GM23338 (cell line): ENCODE data around the gene MDM2. TPM values are rescaled to one million over a fixed set of nuclear protein-coding genes. Genes with fewer than 3 reads are reported as not detected.

Source experiments
- ATAC-seq: fragments of 200-7000 bp; cut with Tn5 transposase; 3 replicates; pipeline ENCODE4 v1.9.1; 2020
- DNase-seq: peaks from one replicate; pipeline ENCODE4 v3.0.0-alpha.2; 2015; ENCODE audit warnings: low spot score
- H2AFZ ChIP-seq: fragments of 200-600 bp; sonication (generic); 2 replicates; pipeline ENCODE4 v1.8.0; 2016; ENCODE audit warnings: antibody characterized with exemption, mild to moderate bottlenecking, moderate library complexity
- H3F3A ChIP-seq: fragments of 200-600 bp; sonication (generic); replicated peaks from 2 replicates; pipeline ENCODE4 v1.8.0; 2017; ENCODE audit warnings: antibody characterized with exemption, mixed run types, low read depth
- H3K27ac ChIP-seq: fragments of 200-600 bp; sonication (generic); 2 replicates; pipeline ENCODE4 v1.6.1; 2016; ENCODE audit warnings: low read depth
- H3K27me3 ChIP-seq: fragments of 200-600 bp; sonication (generic); 2 replicates; pipeline ENCODE4 v1.8.0; 2016; ENCODE audit warnings: mild to moderate bottlenecking, mixed run types, moderate library complexity; ENCODE audit not compliant: insufficient read depth
- H3K36me3 ChIP-seq: fragments of 200-600 bp; sonication (generic); 2 replicates; pipeline ENCODE4 v1.8.0; 2016; ENCODE audit warnings: mild to moderate bottlenecking; ENCODE audit not compliant: insufficient read depth
- H3K4me1 ChIP-seq: fragments of 200-600 bp; sonication (generic); 2 replicates; pipeline ENCODE4 v1.8.0; 2016; ENCODE audit warnings: mild to moderate bottlenecking, moderate library complexity; ENCODE audit not compliant: insufficient read depth
- H3K4me2 ChIP-seq: fragments of 200-600 bp; sonication (generic); 2 replicates; pipeline ENCODE4 v1.7.1; 2017; ENCODE audit warnings: mixed run types
- H3K4me3 ChIP-seq: fragments of 200-600 bp; sonication (generic); 2 replicates; pipeline ENCODE4 v1.6.1; 2016; ENCODE audit warnings: mixed run types
- H3K79me2 ChIP-seq: fragments of 200-600 bp; sonication (generic); replicated peaks from 2 replicates; pipeline ENCODE4 v1.8.0; 2017; ENCODE audit warnings: mild to moderate bottlenecking; ENCODE audit not compliant: insufficient read depth
- H3K9me2 ChIP-seq: fragments of 200-600 bp; sonication (generic); 2 replicates; pipeline ENCODE4 v1.8.0; 2017; ENCODE audit not compliant: insufficient read depth
- H4K20me1 ChIP-seq: fragments of 200-600 bp; sonication (generic); replicated peaks from 2 replicates; pipeline ENCODE4 v1.8.0; 2017; ENCODE audit warnings: mild to moderate bottlenecking; ENCODE audit not compliant: insufficient read depth
- H3K27ac Mint-ChIP-seq: 2 replicates; pipeline ENCODE4 v1.8.0; 2020; ENCODE audit warnings: inconsistent platforms, mild to moderate bottlenecking, moderate library complexity, mixed read lengths
- H3K27me3 Mint-ChIP-seq: 3 replicates; pipeline ENCODE4 v1.8.0; 2022; ENCODE audit warnings: low read depth, mild to moderate bottlenecking, moderate library complexity, mixed read lengths, inconsistent platforms; ENCODE audit not compliant: insufficient read depth, poor library complexity
- H3K36me3 Mint-ChIP-seq: 3 replicates; pipeline ENCODE4 v1.8.0; 2021; ENCODE audit warnings: low read depth, mild to moderate bottlenecking, inconsistent platforms, moderate library complexity, mixed read lengths
- H3K4me1 Mint-ChIP-seq: 3 replicates; pipeline ENCODE4 v1.8.0; 2020; ENCODE audit warnings: mild to moderate bottlenecking, inconsistent platforms, mixed read lengths
- H3K4me3 Mint-ChIP-seq: 3 replicates; pipeline ENCODE4 v1.8.0; 2021; ENCODE audit warnings: moderate library complexity, mild to moderate bottlenecking, inconsistent platforms, mixed read lengths
- H3K9me3 Mint-ChIP-seq: 3 replicates; pipeline ENCODE4 v1.8.0; 2020; ENCODE audit warnings: moderate library complexity, mild to moderate bottlenecking, inconsistent platforms, mixed read lengths
- CREB1 ChIP-seq: fragments of 250-450 bp; sonication (Bioruptor Pico); IDR thresholded peaks from 2 replicates; pipeline ENCODE4 v1.5.0; 2020; ENCODE audit warnings: low read depth, mild to moderate bottlenecking, moderate library complexity
- EZH2phosphoT487 ChIP-seq: fragments of 200-600 bp; sonication (generic); IDR thresholded peaks from one replicate; pipeline ENCODE4 v1.8.1; 2018; ENCODE audit warnings: antibody characterized with exemption; ENCODE audit not compliant: unreplicated experiment
- ZNF114 ChIP-seq: fragments of 250-450 bp; sonication (Bioruptor Pico); IDR thresholded peaks from 2 replicates; pipeline ENCODE4 v1.5.0; 2020; ENCODE audit warnings: mild to moderate bottlenecking, moderate library complexity
- ZNF331 ChIP-seq: fragments of 250-450 bp; sonication (Bioruptor Pico); IDR thresholded peaks from 2 replicates; pipeline ENCODE4 v1.5.0; 2020; ENCODE audit warnings: low read depth, mild to moderate bottlenecking, moderate library complexity
- polyA plus RNA-seq: library from polyadenylated mRNA; unstranded; fragments of >200 nt; fragmentation: Nextera tagmentation; extraction: Ambion mirVana; gene quantifications from 2 replicates; pipeline ENCODE4 v1.2.1, GENCODE V29; 2016
- total RNA-seq: library from RNA; depleted of rRNA; stranded (reverse); fragments of >200 nt; shearing (Covaris generic); gene quantifications from 2 replicates; pipeline ENCODE4 v1.2.3, GENCODE V29; 2014
- TF ChIP-seq, protein P1 (sequence below): IDR thresholded peaks from 2 replicates; pipeline ENCODE4 v1.6.1; 2016; ENCODE audit warnings: antibody characterized with exemption
- TF ChIP-seq, protein P2 (sequence below): fragments of 250-450 bp; sonication (Bioruptor Pico); IDR thresholded peaks from 2 replicates; pipeline ENCODE4 v1.5.0; 2020; ENCODE audit warnings: mild to moderate bottlenecking, moderate library complexity

MDM2 gene
- total and polyA plus RNA-seq, 2 experiments from 2014 or later, result 105 to 136 TPM

DNA sequence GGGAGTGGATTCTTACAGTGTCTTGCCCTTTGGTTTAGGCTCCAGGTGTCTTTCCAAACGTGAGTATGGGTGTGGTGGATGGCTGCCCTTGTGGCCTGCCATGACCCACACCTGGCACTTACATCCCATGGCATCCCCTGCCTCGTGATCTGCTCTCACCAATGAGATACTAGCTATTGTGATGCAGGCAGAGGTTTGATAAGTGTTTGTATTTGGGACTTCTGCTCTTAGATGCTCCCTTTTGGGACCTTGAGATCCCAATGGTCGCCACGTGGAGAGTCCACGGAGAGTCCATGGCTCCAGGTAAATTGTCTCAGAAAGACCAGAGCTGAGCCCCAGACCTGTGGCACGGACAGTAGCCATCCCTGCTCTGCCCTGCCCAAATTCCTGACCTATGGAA, 62.5 kb downstream of the MDM2 start:
- H3K27me3 Mint-ChIP-seq, result no peaks in the 10 kb centered on the region
- no peak for DNase-seq
- no peak overlapping the region for H3K27ac ChIP-seq
- no peaks in the 10 kb centered on the region for H3K36me3 ChIP-seq
- H3K4me2 ChIP-seq, result no peak overlapping the region
- H3K9me2 ChIP-seq, result no peaks in the 10 kb centered on the region
- H3K27ac Mint-ChIP-seq, result no peak overlapping the region
- no peaks in the 10 kb centered on the region for H3F3A ChIP-seq
- no peaks in the 10 kb centered on the region for H3K79me2 ChIP-seq
- no peaks in the 10 kb centered on the region for H3K9me3 Mint-ChIP-seq
- H3K27me3 ChIP-seq, result no peaks in the 10 kb centered on the region
- peaks cover 11% of the 10 kb centered on the region; the same call in 1 of the 2 replicates for H3K4me1 ChIP-seq
- H3K36me3 Mint-ChIP-seq, result no peaks in the 10 kb centered on the region
- H2AFZ ChIP-seq, result no peak overlapping the region
- no peak overlapping the region for H3K4me3 Mint-ChIP-seq
- peaks cover 13% of the 10 kb centered on the region for H3K4me1 Mint-ChIP-seq
- no peak overlapping the region for H3K4me3 ChIP-seq
- TF ChIP-seq ZNF331 (no peak), EZH2phosphoT487 (no peak), CREB1 (CRISPR knock-in tag) (no peak), ZNF114 (no peak)
- TF ChIP-seq, protein P1, sequence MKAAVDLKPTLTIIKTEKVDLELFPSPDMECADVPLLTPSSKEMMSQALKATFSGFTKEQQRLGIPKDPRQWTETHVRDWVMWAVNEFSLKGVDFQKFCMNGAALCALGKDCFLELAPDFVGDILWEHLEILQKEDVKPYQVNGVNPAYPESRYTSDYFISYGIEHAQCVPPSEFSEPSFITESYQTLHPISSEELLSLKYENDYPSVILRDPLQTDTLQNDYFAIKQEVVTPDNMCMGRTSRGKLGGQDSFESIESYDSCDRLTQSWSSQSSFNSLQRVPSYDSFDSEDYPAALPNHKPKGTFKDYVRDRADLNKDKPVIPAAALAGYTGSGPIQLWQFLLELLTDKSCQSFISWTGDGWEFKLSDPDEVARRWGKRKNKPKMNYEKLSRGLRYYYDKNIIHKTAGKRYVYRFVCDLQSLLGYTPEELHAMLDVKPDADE, result no peak
- TF ChIP-seq, protein P2, sequence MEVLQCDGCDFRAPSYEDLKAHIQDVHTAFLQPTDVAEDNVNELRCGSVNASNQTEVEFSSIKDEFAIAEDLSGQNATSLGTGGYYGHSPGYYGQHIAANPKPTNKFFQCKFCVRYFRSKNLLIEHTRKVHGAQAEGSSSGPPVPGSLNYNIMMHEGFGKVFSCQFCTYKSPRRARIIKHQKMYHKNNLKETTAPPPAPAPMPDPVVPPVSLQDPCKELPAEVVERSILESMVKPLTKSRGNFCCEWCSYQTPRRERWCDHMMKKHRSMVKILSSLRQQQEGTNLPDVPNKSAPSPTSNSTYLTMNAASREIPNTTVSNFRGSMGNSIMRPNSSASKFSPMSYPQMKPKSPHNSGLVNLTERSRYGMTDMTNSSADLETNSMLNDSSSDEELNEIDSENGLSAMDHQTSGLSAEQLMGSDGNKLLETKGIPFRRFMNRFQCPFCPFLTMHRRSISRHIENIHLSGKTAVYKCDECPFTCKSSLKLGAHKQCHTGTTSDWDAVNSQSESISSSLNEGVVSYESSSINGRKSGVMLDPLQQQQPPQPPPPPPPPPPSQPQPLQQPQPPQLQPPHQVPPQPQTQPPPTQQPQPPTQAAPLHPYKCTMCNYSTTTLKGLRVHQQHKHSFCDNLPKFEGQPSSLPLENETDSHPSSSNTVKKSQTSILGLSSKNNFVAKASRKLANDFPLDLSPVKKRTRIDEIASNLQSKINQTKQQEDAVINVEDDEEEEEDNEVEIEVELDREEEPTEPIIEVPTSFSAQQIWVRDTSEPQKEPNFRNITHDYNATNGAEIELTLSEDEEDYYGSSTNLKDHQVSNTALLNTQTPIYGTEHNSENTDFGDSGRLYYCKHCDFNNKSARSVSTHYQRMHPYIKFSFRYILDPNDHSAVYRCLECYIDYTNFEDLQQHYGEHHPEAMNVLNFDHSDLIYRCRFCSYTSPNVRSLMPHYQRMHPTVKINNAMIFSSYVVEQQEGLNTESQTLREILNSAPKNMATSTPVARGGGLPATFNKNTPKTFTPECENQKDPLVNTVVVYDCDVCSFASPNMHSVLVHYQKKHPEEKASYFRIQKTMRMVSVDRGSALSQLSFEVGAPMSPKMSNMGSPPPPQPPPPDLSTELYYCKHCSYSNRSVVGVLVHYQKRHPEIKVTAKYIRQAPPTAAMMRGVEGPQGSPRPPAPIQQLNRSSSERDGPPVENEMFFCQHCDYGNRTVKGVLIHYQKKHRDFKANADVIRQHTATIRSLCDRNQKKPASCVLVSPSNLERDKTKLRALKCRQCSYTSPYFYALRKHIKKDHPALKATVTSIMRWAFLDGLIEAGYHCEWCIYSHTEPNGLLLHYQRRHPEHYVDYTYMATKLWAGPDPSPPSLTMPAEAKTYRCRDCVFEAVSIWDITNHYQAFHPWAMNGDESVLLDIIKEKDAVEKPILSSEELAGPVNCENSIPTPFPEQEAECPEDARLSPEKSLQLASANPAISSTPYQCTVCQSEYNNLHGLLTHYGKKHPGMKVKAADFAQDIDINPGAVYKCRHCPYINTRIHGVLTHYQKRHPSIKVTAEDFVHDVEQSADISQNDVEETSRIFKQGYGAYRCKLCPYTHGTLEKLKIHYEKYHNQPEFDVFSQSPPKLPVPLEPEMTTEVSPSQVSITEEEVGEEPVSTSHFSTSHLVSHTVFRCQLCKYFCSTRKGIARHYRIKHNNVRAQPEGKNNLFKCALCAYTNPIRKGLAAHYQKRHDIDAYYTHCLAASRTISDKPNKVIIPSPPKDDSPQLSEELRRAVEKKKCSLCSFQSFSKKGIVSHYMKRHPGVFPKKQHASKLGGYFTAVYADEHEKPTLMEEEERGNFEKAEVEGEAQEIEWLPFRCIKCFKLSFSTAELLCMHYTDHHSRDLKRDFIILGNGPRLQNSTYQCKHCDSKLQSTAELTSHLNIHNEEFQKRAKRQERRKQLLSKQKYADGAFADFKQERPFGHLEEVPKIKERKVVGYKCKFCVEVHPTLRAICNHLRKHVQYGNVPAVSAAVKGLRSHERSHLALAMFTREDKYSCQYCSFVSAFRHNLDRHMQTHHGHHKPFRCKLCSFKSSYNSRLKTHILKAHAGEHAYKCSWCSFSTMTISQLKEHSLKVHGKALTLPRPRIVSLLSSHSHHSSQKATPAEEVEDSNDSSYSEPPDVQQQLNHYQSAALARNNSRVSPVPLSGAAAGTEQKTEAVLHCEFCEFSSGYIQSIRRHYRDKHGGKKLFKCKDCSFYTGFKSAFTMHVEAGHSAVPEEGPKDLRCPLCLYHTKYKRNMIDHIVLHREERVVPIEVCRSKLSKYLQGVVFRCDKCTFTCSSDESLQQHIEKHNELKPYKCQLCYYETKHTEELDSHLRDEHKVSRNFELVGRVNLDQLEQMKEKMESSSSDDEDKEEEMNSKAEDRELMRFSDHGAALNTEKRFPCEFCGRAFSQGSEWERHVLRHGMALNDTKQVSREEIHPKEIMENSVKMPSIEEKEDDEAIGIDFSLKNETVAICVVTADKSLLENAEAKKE (CRISPR knock-in tag), result no peak
- H4K20me1 ChIP-seq, result no peaks in the 10 kb centered on the region
- no peak for ATAC-seq
